Natural killer cell treated with Interleukin-12 subunit alpha and Interleukin-12 subunit beta and Interleukin-15 and Interleukin-18, amount 100 ng/mL, for 72 hours (primary cell): Measurements from ENCODE around the gene LRRC71. TPM values are rescaled to one million over a fixed set of nuclear protein-coding genes. Genes with fewer than 3 reads are reported as not detected.
"Not testable (repeated sequence)": the region's sequence is repeated elsewhere in the genome, so short reads cannot be mapped to it uniquely, and the experiment has no call there.

ENCODE experiments used
- ATAC-seq, 2 donors: fragments of 150-1000 bp; cut with Tn5 transposase in 1 of 2; sonication (Bioruptor Pico), chemical (Tn5 transposase) in 1 of 2; 2 replicates each; pipeline ENCODE4 v1.10.0; 2021
- DNase-seq: peaks from one replicate; pipeline ENCODE4 v3.0.0; 2022; ENCODE audit warnings: low spot score
- H3K27ac Mint-ChIP-seq, 2 donors: 1 replicate in 1 of 2; 2 replicates in 1 of 2; pipeline ENCODE4 v1.8.0; 2022; ENCODE audit warnings: mixed read lengths in 2 of 2, mild to moderate bottlenecking in 1 of 2, moderate library complexity in 1 of 2
- H3K27me3 Mint-ChIP-seq, 2 donors: 1 replicate in 1 of 2; 2 replicates in 1 of 2; pipeline ENCODE4 v1.8.0; 2022; ENCODE audit warnings: mixed read lengths in 2 of 2
- H3K36me3 Mint-ChIP-seq: one replicate; pipeline ENCODE4 v1.8.0; 2022; ENCODE audit warnings: mixed read lengths
- H3K4me1 Mint-ChIP-seq, 2 donors: 1 replicate in 1 of 2; 2 replicates in 1 of 2; pipeline ENCODE4 v1.8.0; 2022; ENCODE audit warnings: low read depth in 2 of 2, mixed read lengths in 2 of 2, mild to moderate bottlenecking in 1 of 2
- H3K4me3 Mint-ChIP-seq: one replicate; pipeline ENCODE4 v1.8.0; 2022; ENCODE audit warnings: mixed read lengths
- H3K9me3 Mint-ChIP-seq: 2 replicates; pipeline ENCODE4 v1.8.0; 2022; ENCODE audit warnings: mixed read lengths
- total RNA-seq, 2 donors: library from RNA; stranded (reverse); gene quantifications; one replicate each; pipeline ENCODE4 v1.2.3, GENCODE V29; 2022

The LRRC71 gene
- total RNA-seq, 2 donors from 2014 or later = not detected

- Mint-ChIP-seq H3K9me3 (no peaks in the 10 kb centered on the region), H3K36me3 (no peaks in the 10 kb centered on the region), H3K27ac (no peak overlapping the region), H3K4me3 (no peak overlapping the region), H3K4me1 (peaks cover 7 to 16% of the 10 kb centered on the region in 2 donors), H3K27me3 (peaks cover 51 to 69% of the 10 kb centered on the region in 2 donors)
- no peak for DNase-seq
- no peak for ATAC-seq
Measured at GRCh38 chr1:156922986-156923669, 2.7 kb downstream of the LRRC71 start.

GRCh38 chr1:156923670-156924477 is 3.4 kb downstream of the LRRC71 start:
- no peaks in the 10 kb centered on the region for H3K36me3 Mint-ChIP-seq
- no peaks in the 10 kb centered on the region for H3K9me3 Mint-ChIP-seq
- DNase-seq = no peak

DNA sequence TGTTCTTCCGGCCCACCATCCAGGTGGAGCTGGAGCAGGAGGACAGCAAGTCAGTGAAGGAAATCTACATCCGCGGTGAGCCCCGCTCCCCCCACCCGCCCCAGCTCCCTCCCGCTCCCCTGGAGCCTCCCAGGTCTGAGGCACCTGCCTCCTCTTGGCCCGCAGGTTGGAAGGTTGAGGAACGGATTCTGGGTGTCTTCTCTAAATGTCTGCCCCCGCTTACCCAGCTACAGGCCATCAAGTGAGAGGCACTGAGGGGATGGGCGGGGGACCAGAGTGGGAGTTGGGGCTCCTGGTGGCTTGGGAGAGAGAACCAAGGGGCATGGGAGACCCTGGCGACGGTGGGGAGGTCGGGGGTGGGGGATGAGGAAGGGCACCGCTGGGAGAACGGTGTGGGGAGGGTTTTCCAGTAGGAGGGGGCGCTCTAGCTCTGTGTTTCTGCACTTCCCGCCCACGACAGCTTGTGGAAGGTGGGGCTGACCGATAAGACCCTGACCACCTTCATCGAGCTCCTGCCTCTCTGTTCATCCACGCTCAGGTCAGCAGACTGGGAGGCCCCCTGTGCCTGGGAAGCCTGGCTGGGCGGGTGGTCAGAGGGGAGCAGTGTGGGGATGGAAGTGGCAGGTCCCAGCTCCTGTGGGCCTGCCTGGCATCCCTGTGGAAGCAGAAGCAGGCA is 4.2 kb downstream of the LRRC71 start:
- no peak for ATAC-seq
- no peak overlapping the region for H3K27ac Mint-ChIP-seq
- no peaks in the 10 kb centered on the region for H3K36me3 Mint-ChIP-seq
- peaks cover 10 to 11% of the 10 kb centered on the region in 2 donors for H3K4me1 Mint-ChIP-seq
- no peak overlapping the region for H3K4me3 Mint-ChIP-seq
- peaks cover 56 to 75% of the 10 kb centered on the region in 2 donors for H3K27me3 Mint-ChIP-seq
- no peaks in the 10 kb centered on the region for H3K9me3 Mint-ChIP-seq
- no peak for DNase-seq

More at GRCh38 chr1:156923670-156924477, 3.4 kb downstream of the LRRC71 start:
- peaks cover 51 to 70% of the 10 kb centered on the region in 2 donors for H3K27me3 Mint-ChIP-seq
- ATAC-seq = no peak
- no peak overlapping the region for H3K27ac Mint-ChIP-seq
- H3K4me3 Mint-ChIP-seq = no peak overlapping the region
- H3K4me1 Mint-ChIP-seq = peaks cover 10 to 11% of the 10 kb centered on the region in 2 donors

DNA sequence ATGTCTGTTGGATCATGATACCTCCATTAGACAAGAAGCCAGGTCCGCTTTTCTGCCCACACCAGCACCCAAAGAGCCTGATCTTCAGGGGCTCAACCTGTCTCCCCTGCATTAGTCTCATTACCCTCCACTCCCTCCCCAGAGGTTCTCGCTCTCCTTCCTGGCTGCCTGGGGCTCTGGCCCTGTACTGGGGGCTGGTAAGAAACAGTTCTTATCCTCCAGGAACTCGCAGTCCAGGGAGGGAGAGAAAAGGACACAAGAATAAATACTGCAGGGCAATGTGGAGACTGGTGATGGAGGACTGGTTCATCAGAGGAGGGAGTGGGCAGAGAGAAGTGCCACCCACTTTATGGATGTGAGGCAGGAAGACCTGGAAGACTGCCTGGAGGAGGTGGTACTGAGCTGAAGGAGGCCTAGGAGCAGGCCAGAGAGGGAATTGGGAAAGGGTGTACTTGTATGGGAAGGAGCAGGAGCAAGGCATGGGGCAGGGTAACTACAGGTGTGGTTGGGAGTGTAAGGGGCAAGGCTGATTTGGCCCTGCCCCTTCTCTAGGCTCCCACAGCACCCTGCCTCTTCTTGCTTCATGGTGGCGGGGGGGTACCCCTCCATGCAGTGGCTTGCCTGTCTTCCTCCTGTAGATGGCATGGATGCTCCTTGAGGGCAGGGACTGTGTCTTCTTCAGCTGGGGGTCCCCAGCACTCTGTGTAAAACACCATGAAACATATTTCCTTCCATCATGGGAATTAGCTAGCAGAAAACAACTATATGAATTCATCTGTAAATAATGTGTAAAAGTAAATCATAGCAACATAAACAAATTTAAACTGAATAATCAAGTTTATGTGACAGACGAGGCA is 5.0 kb downstream of the LRRC71 start:
- no peak overlapping the region for H3K4me3 Mint-ChIP-seq
- DNase-seq (no peak), ATAC-seq (no peak)
- peaks cover 59 to 81% of the 10 kb centered on the region in 2 donors for H3K27me3 Mint-ChIP-seq
- H3K4me1 Mint-ChIP-seq = peaks cover 10 to 11% of the 10 kb centered on the region in 2 donors
- no peaks in the 10 kb centered on the region for H3K36me3 Mint-ChIP-seq
- no peaks in the 10 kb centered on the region for H3K9me3 Mint-ChIP-seq
- H3K27ac Mint-ChIP-seq = no peak overlapping the region

GRCh38 chr1:156926175-156926574 is 5.7 kb downstream of the LRRC71 start:
- Mint-ChIP-seq H3K27me3 (peaks cover 59 to 81% of the 10 kb centered on the region in 2 donors), H3K4me3 (no peak overlapping the region), H3K9me3 (no peaks in the 10 kb centered on the region), H3K27ac (no peak overlapping the region), H3K36me3 (no peaks in the 10 kb centered on the region), H3K4me1 (peaks cover 8 to 12% of the 10 kb centered on the region in 2 donors)
- DNase-seq (no peak), ATAC-seq (peak; percentile 44 to 63)

GRCh38 chr1:156926695-156927094 is 6.3 kb downstream of the LRRC71 start:
- ATAC-seq, H3K4me3 Mint-ChIP-seq, H3K27ac Mint-ChIP-seq, H3K9me3 Mint-ChIP-seq, H3K36me3 Mint-ChIP-seq, DNase-seq: not testable (repeated sequence)
- peaks cover 59 to 81% of the 10 kb centered on the region in 2 donors for H3K27me3 Mint-ChIP-seq
- H3K4me1 Mint-ChIP-seq = peaks cover 12 to 16% of the 10 kb centered on the region in 2 donors

DNA sequence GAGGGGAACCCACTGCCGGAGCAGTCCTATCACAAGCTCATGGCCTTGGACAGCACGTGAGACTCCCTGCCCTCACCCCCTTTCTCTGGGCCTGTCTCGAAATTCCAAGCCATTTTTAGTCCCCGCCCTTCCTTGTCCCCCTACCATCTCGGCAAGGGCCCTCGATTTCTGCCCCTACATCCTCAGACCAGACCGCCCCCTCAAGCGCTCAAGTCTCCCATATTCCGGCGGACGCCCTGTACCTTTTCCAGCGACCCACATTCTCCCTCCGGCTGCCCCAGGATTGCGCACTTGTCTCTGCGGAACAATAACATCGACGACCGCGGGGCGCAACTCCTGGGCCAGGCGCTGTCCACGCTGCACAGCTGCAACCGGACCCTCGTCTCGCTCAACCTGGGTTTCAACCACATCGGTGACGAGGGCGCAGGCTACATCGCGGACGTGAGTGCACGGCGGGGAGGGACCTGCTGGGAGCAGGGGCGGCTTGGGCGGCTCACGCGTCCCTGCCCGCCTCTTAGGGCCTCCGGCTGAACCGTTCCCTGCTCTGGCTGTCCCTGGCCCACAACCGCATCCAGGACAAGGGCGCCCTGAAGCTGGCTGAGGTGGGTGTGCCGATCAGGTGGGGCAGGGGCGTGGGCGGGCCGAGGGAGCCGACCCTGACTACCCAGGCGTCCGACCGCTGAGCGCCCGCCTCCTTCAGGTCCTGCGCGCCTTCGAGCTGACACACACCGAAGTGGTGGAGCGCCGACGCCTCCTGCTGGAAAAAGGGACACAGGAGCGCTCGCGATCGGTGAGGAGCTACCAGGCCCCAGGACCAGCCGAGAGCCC is 7.0 kb downstream of the LRRC71 start:
- Mint-ChIP-seq H3K36me3 (no peaks in the 10 kb centered on the region), H3K9me3 (no peaks in the 10 kb centered on the region), H3K27me3 (peaks cover 51 to 74% of the 10 kb centered on the region in 2 donors), H3K27ac (no peak overlapping the region), H3K4me1 (peaks cover 12 to 16% of the 10 kb centered on the region in 2 donors), H3K4me3 (no peak overlapping the region)
- no peak for DNase-seq
- ATAC-seq = peak; percentile 64 to 68

DNA sequence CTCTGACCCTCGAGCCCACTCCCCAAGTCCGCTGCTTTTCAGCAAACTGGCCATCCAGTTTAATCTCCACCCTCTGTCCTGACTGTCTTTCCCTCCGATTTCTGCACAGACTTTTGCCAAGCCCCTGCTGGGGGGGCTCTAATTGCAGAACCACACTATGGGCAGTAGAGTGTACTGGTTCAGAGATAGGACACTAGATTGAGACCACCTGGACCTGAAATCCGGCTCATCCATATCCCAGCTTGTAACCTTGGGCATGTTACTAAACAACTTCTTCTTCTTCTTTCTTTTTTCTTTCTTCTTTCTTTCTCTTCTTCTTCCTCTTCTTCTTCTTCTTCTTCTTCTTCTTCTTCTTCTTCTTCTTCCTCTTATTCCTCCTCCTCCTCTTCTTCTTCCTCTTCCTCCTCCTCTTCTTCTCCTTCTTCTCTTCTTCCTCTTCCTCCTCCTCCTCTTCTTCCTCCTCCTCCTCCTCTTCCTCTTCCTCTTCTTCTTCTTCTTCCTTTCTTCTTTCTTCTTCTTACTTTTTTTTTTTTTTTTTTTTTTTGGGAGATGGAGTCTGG is 7.7 kb downstream of the LRRC71 start:
- Mint-ChIP-seq H3K36me3 (no peaks in the 10 kb centered on the region), H3K4me1 (peaks cover 10 to 15% of the 10 kb centered on the region in 2 donors), H3K9me3 (no peaks in the 10 kb centered on the region), H3K27me3 (peaks cover 53 to 67% of the 10 kb centered on the region in 2 donors), H3K27ac (no peak overlapping the region), H3K4me3 (no peak overlapping the region)
- no peak for DNase-seq
- ATAC-seq = no peak

DNA sequence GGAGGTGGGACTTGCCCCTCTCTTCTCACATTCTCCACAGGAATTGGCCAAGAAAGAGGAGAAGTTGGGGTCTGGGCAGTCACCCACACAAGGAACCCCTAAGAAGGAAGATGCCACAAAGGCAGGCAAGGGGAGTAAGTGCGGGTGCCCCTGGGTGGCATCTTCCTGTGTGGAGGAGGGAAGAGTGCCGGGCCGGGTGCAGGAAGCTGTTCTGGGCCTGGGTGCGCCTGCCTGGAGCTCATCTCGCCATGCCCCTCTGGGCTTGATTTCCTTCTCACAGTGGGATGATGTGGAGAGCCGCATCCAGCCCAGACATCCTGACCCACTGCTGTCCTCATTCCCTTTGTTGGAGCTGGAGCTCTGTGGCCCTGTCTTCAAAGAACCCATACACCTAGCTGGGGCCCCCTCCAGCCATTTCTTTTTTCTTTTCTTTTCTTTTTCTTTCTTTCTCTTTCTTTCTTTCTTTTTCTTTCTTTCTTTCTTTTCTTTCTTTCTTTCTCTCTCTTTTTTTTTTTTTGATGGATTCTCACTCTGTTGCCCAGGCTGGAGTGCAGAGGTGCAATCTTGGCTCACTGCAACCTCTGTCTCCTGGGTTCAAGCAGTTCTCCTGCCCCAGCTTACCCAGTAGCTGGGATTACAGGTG is 9.3 kb downstream of the LRRC71 start:
- Mint-ChIP-seq H3K9me3 (no peaks in the 10 kb centered on the region), H3K4me1 (peaks cover 6 to 12% of the 10 kb centered on the region in 2 donors), H3K27ac (no peak overlapping the region), H3K4me3 (no peak overlapping the region), H3K36me3 (no peaks in the 10 kb centered on the region), H3K27me3 (peaks cover 52 to 61% of the 10 kb centered on the region in 2 donors)
- ATAC-seq = no peak
- DNase-seq = no peak

- Mint-ChIP-seq H3K36me3 (no peaks in the 10 kb centered on the region), H3K9me3 (no peaks in the 10 kb centered on the region), H3K27me3 (peaks cover 48 to 54% of the 10 kb centered on the region in 2 donors), H3K4me1 (peaks cover 6 to 12% of the 10 kb centered on the region in 2 donors), H3K4me3 (no peak overlapping the region), H3K27ac (no peak overlapping the region)
- DNase-seq (no peak), ATAC-seq (no peak)
Measured at GRCh38 chr1:156930483-156930882, 10.1 kb downstream of the LRRC71 start.

GRCh38 chr1:156931211-156931952 is 10.9 kb downstream of the LRRC71 start:
- H3K4me3 Mint-ChIP-seq = no peak overlapping the region
- H3K9me3 Mint-ChIP-seq = no peaks in the 10 kb centered on the region
- ATAC-seq (no peak), DNase-seq (no peak)
- H3K27me3 Mint-ChIP-seq = peaks cover 43 to 48% of the 10 kb centered on the region in 2 donors
- no peaks in the 10 kb centered on the region for H3K36me3 Mint-ChIP-seq
- peaks cover 6 to 12% of the 10 kb centered on the region in 2 donors for H3K4me1 Mint-ChIP-seq
- H3K27ac Mint-ChIP-seq = no peak overlapping the region
